VCaP (cell line): ENCODE results near the gene NHSL1.

Experiments used
- H3K27ac ChIP-seq: fragments of 450-650 bp; 2 replicates; pipeline ENCODE4 v1.5.1; 2017
- CTCF ChIP-seq: fragments of 450-650 bp; conservative IDR thresholded peaks from 2 replicates; pipeline ENCODE4 v1.5.1; 2017; ENCODE audit warnings: mild to moderate bottlenecking, moderate library complexity

The NHSL1 gene

GRCh38 chr6:138512609-138513008 lies 13.3 kb upstream of the NHSL1 start:
- H3K27ac ChIP-seq, result no peak overlapping the region
- no peak for TF ChIP-seq CTCF

- TF ChIP-seq CTCF, result no peak
Measured at GRCh38 chr6:138510093-138510492, 10.8 kb upstream of the NHSL1 start.

GRCh38 chr6:138509371-138509770 lies 10.1 kb upstream of the NHSL1 start:
- TF ChIP-seq CTCF, result peak; percentile 70
- H3K27ac ChIP-seq, result no peak overlapping the region

More at GRCh38 chr6:138510093-138510492, 10.8 kb upstream of the NHSL1 start:
- no peak overlapping the region for H3K27ac ChIP-seq

- no peak overlapping the region for H3K27ac ChIP-seq
Measured at GRCh38 chr6:138508676-138508988, 9.3 kb upstream of the NHSL1 start.

GRCh38 chr6:138507977-138508675 lies 8.8 kb upstream of the NHSL1 start:
- TF ChIP-seq CTCF, result no peak
- no peak overlapping the region for H3K27ac ChIP-seq

More at GRCh38 chr6:138508676-138508988, 9.3 kb upstream of the NHSL1 start:
- TF ChIP-seq CTCF, result no peak

- no peak for TF ChIP-seq CTCF
- peak overlapping the region; percentile 63 for H3K27ac ChIP-seq
Measured at GRCh38 chr6:138504764-138505689, 5.7 kb upstream of the NHSL1 start.

- no peak for TF ChIP-seq CTCF
- H3K27ac ChIP-seq, result peak overlapping the region; percentile 63
Measured at GRCh38 chr6:138503881-138504680, 4.8 kb upstream of the NHSL1 start.
